Heart left ventricle (tissue), 13 donors: ENCODE measurements around the gene H19.

Experiments
- POLR2A ChIP-seq, 2 donors: fragments of 450-650 bp; IDR thresholded peaks; one replicate each; pipeline ENCODE4 v1.6.1; 2017; ENCODE audit warnings: antibody characterized with exemption in 2 of 2, mild to moderate bottlenecking in 2 of 2, moderate library complexity in 2 of 2
- TF ChIP-seq, protein P1 (sequence below), 12 donors: fragments of 200-600 bp; sonication (generic) in 4 of 12; IDR thresholded peaks; one replicate each; pipeline versions ENCODE4 v1.5.0 to v1.8.0; 2018 to 2022; ENCODE audit warnings: antibody characterized with exemption in 12 of 12, mild to moderate bottlenecking in 5 of 12
- donor health status: ischemic (EF 13 %, LVEDD 7.1; RV severe dilation, severe dysfunction).
- donor health status: DM: no; HTN: yes; CAD: no.
- donor health status: DM: no; HTN: no; CAD: no.
- donor health status: ischemic (EF 25% LVEDD 6.9; RV normal size, moderate dysfunction).
- donor health status: ischemic (EF 25% LVEDD 5.7; RV mildly dilated, moderate dysfunction).
- donor health status: ischemic (EF 35%, LVEDD 5.7; RV mildly dilated, moderate dysfunction).
- donor health status: nonischemic (EF 11% LVEDD 7.7; RV severe dilation, severe dysfunction).
- donor health status: DM: yes; HTN: yes; CAD: no.
- donor health status: PGD.
- donor health status: ischemic (EF 29% LVEDD 5.4; RV normal size, mild dysfunction).
- donor health status: nonischemic (EF 23%, LVEDD 6.1; RV moderate dilation, normal function).

DNA sequence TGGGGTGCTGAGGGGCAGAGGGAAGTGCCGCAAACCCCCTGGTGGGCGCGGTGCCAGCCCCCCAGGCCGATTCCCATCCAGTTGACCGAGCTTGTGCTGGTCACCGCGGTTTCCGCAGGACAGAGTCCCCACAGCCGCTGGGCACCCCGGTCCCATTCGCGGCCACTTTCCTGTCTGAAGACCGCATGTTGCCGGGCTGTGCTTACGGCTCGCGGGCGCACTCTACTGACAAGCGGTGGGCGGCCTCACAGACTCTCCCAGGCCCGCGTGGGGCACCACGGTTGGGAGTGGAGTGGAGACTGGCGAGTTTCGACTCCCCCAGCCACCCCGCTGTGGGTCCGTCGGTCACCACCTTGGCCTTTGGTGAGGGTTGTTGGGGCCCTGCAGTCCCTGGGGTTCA, 648 bp upstream of the H19 start:
- TF ChIP-seq, protein P1, sequence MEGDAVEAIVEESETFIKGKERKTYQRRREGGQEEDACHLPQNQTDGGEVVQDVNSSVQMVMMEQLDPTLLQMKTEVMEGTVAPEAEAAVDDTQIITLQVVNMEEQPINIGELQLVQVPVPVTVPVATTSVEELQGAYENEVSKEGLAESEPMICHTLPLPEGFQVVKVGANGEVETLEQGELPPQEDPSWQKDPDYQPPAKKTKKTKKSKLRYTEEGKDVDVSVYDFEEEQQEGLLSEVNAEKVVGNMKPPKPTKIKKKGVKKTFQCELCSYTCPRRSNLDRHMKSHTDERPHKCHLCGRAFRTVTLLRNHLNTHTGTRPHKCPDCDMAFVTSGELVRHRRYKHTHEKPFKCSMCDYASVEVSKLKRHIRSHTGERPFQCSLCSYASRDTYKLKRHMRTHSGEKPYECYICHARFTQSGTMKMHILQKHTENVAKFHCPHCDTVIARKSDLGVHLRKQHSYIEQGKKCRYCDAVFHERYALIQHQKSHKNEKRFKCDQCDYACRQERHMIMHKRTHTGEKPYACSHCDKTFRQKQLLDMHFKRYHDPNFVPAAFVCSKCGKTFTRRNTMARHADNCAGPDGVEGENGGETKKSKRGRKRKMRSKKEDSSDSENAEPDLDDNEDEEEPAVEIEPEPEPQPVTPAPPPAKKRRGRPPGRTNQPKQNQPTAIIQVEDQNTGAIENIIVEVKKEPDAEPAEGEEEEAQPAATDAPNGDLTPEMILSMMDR (IDR thresholded peaks at IDR 0.05), result no peak
- no peak for TF ChIP-seq POLR2A (IDR thresholded peaks at IDR 0.05)
